Activated T-cell treated with anti-CD3 and anti-CD28 coated beads for 24 hours (primary cell): ENCODE measurements around the gene MMP23B.

Source experiments
- DNase-seq: peaks from one replicate; pipeline ENCODE4 v3.0.0-alpha.2; 2020; ENCODE audit warnings: low read depth

Gene MMP23B

GRCh38 chr1:1602968-1603506 lies 28.9 kb upstream of the MMP23B start:
- DNase-seq = no peak

DNA sequence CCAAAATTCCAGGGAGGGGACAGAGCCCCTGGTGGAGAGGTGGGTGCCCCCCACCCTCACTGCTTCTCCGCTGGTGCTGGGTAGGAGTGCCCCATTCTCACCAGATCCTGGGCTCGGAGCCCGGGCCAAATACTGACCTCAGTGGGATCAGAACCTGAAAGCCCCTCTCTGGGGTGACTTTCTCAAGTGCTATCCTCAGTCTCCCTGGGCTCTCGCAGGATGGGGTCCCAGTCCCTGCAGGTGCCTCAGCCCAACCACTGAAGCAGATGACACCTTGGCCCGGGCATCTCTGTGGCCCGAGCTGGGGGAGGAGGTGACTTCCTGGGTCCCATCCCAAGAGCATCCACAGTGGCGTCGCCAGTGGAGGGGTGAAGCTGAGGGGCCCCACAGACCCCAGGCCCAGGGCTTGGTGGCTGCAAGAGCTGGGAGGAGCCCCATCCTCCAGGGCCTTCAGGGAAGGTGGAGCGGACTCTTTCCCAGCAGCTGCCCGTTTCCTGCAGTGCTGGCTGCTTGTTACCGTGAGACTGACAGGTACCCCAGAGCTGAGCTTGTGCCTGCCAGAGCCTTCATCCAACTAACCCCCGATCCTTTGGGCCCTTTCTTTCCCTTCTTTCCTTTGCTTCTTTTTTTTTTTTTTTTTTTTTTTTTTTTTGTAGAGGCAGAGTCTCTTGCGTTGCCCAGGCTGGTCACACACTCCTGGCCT lies 28.2 kb upstream of the MMP23B start:
- DNase-seq = no peak

DNA sequence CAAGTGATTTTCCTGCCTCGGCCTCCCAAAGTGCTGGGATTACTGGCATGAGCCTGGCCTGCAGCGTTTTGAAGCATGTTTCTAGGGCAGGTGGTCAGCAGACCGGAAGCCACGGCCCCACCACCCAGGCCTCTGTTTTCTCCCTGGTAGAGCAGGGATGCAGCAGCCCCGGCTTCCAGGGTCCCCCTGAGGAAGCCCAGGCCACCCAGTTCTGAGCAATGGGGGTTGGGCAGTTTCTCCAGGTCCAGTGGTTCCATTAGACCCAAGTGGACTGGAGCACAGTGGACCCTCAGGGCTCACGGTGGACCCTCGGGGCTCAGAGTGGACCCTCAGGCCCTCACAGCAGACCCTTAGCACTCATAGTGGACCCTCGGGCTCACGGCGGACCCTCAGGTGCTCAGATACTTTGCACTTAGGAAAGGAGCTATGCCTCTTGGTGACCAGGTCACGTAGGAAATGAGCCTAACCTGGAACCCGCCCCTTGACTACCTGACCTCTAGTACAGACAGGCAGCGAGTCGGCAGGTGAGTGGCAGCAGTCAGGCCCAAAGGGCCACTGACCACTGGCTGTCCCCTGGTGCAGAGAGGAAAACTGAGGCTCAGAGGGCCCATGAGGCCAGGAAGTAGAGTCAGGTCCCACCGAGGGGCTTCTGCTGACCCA lies 27.5 kb upstream of the MMP23B start:
- no peak for DNase-seq

DNA sequence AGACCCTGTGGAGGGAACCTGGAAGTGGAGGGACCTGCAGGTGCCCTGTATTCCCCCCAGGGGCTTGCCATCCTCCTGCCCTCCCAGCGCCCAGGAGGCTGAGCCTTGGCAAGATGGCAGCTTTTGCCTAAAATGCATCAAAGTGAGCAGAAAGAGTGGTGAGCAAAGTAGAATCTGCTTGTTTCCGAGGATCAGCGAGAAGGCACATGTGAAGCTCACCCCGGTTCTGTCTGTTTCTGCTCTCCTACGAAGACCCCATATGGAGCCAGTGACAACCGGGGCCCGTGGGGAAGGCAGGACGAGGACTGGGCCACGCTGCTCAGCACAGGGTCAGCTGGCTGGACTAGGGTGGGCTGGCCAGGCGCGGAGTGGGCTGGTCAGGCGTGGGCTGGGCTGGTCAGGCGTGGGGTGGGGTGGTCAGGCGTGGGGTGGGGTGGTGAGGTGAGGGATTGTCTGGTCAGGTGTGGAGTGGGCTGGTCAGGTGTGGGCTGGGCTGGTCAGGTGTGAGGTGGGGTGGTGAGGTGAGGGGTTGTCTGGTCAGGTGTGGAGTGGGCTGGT lies 26.9 kb upstream of the MMP23B start:
- no peak for DNase-seq

DNA sequence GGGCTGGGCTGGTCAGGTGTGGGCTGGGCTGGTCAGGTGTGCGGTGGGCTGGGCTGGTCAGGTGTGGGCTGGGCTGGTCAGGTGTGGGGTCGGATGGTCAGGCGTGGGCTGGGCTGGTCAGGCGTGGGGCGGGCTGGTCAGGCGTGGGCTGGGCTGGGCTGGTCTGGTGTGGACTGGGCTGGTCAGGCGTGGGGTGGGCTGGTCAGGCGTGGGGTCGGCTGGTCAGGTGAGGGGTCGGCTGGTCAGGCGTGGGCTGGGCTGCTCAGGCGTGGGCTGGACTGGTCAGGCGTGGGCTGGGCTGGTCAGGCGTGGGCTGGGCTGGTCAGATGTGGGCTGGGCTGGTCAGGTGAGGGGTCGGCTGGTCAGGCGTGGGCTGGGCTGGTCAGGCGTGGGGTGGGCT lies 26.2 kb upstream of the MMP23B start:
- DNase-seq = no peak

DNA sequence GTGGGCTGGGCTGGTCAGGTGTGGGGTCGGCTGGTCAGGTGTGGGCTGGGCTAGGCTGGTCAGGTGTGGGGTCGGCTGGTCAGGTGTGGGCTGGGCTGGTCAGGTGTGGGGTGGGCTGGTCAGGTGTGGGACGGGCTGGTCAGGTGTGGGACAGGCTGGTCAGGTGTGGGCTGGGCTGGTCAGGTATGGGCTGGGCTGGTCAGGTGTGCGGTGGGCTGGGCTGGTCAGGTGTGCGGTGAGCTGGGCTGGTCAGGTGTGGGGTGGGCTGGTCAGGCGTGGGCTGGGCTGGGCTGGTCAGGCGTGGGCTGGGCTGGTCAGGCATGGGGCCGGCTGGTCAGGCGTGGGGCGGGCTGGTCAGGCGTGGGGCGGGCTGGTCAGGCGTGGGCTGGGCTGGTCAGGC lies 25.7 kb upstream of the MMP23B start:
- no peak for DNase-seq

GRCh38 chr1:1609822-1610485 lies 22.0 kb upstream of the MMP23B start:
- DNase-seq = no peak

- no peak for DNase-seq
Observed at GRCh38 chr1:1610796-1611195, 21.2 kb upstream of the MMP23B start.

GRCh38 chr1:1612104-1612400 lies 19.9 kb upstream of the MMP23B start:
- no peak for DNase-seq

DNA sequence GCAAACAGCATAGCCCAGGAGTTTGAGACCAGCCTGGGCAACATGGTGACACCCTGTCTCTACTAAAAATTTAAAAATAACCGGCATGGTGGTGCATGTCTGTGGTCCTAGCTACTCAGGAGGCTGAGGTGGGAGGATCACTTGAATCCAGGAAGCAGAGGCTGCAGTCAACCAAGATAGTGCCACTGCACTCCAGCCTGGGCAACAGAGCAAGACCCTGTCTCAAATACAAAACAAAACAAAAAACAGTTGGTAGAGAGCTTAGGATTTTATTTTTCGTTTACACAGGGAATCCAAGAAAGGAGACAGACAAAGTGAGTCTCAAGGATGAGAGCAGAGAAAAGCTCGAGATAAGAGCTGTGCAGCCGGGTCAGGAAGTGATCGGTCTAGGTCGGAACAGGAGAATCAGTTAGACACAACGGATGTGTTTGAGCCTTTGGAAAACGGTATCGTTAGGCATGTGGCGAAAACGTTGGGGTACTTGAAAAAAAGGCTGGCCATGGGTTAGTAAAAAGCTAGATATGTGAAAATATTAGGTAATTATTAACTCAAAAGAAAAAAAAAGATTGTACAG lies 18.4 kb upstream of the MMP23B start:
- no peak for DNase-seq

DNA sequence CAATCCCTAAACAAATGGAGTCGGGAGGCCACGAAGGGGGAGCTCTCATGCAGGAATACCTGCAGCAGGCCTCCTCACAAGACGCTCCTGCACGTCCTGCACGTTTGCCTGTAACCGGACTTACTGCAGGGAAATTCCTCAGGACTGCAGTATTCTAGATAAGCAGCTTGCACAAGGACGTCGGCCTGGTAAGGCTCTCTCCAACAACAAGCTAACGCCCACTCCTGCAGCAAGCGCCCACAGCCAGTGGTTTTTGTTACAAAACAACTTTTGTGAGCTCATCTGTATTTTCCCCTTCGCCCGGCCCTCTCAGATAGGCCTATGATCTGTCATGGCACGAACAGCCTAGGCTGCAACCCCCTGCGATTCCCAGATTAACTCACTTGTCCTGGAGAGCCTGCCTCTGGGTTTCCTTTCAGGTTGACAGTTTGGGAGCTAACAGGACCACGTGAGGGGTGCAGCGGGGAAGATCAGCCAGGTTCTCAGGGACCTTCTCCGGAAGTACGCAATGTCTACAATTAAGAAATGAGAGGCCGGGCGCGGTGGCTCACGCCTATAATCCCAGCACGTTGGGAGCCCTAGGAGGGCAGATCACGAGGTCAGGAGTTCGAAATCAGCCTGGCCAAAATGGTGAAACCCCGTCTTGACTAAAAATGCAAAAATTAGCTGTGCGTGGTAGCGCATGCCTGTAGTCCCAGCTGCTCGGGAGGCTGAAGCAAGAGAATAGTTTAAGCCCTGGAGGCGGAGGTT lies 17.6 kb upstream of the MMP23B start:
- peak; percentile 40 for DNase-seq

DNA sequence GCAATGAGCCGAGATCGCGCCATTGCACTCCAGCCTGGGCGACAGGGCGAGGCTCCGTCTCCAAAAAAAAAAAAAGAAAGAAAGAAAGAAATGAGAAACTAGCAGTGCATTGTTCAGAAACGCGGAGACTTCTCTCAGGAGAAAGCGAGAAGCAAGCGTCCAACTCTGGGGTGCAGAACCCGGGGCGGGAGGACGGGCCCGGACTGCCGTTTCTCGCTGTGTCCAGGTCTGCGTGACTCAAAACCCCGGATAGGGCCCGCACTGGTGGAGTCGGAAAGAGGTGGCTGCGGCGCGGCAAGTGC lies 17.1 kb upstream of the MMP23B start:
- DNase-seq = no peak

GRCh38 chr1:1615256-1616044 lies 16.5 kb upstream of the MMP23B start, which contains the start of gene MIB2:
Gene MIB2, plus strand, starts transcription at chr1:1615500. Its CDS starts 7,953 bp downstream, at chr1:1623453.
- peak; percentile 96 for DNase-seq

GRCh38 chr1:1616045-1616790 lies 15.8 kb upstream of the MMP23B start:
- no peak for DNase-seq

- DNase-seq = no peak
Observed at GRCh38 chr1:1616838-1617237, 15.1 kb upstream of the MMP23B start.

DNA sequence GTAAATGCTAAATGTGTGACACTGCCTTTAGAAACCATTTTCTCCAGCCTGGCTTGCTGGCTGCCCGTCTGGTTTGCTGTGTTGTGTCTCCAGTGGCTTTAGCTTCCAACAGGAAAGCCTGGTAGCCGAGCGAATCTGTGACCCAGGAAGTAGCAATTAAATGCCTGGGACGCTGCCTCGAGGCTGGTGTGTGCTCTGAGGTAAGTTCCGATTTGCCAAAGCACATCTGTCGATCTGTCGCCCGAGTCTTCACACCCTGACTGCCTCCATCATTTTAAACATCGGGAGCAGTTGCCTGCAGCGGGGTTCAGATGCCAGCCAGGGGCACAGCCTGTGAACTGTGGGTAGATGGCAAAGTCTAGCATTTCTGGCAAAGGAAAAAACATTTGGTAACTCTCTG lies 14.5 kb upstream of the MMP23B start:
- DNase-seq = no peak

DNA sequence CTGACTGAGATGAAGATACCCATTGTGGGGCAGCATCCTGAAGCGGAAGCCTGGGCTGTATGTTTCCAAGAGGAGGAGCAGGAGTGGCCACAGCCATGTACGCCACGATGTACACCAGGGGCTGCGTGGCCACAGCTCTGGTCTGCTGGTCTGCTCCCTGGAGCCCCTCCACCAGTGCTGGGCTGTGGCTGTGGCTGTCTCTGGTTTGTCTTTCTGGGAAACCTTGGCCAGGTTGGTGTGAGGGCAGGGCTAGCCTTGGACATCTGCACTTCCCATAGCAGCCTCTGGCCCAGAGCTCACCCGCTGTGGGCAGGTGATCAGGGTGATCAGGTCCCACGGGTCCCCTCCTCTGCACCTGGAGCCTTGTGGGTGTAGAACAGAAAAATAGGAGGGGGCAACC lies 14.0 kb upstream of the MMP23B start:
- no peak for DNase-seq

DNA sequence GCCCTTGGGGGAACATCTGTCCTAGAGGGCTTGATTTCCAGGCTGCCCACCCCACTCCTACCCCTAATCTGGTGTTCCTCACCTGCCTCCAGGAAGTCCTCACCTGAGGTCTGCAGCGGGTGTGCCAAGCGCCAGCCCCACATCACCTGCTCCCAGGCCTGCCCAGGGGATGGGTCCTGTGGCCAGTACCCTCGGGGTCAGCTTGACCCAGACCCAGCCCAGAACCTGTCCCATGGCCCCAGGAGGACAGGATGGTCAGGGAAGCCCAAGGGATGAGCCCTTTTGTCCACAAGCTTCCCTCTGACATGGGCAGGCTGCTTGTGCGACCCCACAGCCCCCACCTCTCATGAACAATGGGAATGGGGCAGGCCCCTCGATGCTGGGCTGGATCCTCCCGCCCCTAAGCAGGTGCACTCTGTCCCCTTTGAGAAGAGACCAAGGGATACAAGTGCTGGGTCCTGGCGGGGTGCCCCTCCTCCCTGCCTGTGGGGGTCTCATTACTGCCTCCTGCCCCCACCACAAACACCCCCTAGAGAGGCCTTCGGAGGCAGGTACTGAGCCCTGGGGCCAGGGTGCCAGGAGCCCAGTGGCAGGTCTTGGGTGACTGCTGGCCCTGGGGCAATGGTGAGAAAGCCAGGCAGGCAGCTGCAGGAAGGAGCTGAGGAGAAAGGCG lies 13.4 kb upstream of the MMP23B start:
- DNase-seq = no peak

- no peak for DNase-seq
Observed at GRCh38 chr1:1619917-1620361, 12.0 kb upstream of the MMP23B start.
